Stimulated activated effector memory CD8-positive, alpha-beta T cell treated with anti-CD3 and anti-CD28 coated beads, Interleukin-12 subunit alpha, Interleukin-12 subunit beta, amount 100 ng/mL, for 72 hours (primary cell): ENCODE results near the gene PCDHB12.
"Not testable (repeated sequence)": the region's sequence is repeated elsewhere in the genome, so short reads cannot be mapped to it uniquely, and the experiment has no call there.

Experiments
- ATAC-seq: fragments of 150-1000 bp; cut with Tn5 transposase; 2 replicates; pipeline ENCODE4 v1.10.0; 2021
- DNase-seq, 2 donors: peaks; one replicate each; pipeline ENCODE4 v3.0.0; 2021 to 2022; ENCODE audit warnings: low spot score in 2 of 2
- H3K27ac Mint-ChIP-seq: one replicate; pipeline ENCODE4 v1.8.0; 2022; ENCODE audit warnings: mild to moderate bottlenecking, mixed read lengths
- H3K36me3 Mint-ChIP-seq: one replicate; pipeline ENCODE4 v1.8.0; 2022; ENCODE audit warnings: mild to moderate bottlenecking, mixed read lengths
- H3K4me1 Mint-ChIP-seq: one replicate; pipeline ENCODE4 v1.8.0; 2022; ENCODE audit warnings: mixed read lengths
- H3K4me3 Mint-ChIP-seq: one replicate; pipeline ENCODE4 v1.8.0; 2022; ENCODE audit warnings: mild to moderate bottlenecking, mixed read lengths
- H3K9me3 Mint-ChIP-seq: one replicate; pipeline ENCODE4 v1.8.0; 2022; ENCODE audit warnings: mixed read lengths

PCDHB12 gene

GRCh38 chr5:141194332-141194731 is 14.2 kb upstream of the PCDHB12 start:
- not testable (repeated sequence) for H3K4me3 Mint-ChIP-seq, H3K36me3 Mint-ChIP-seq, ATAC-seq, DNase-seq, H3K4me1 Mint-ChIP-seq, H3K27ac Mint-ChIP-seq
- peaks cover 14% of the 10 kb centered on the region for H3K9me3 Mint-ChIP-seq

GRCh38 chr5:141196363-141196762 is 12.2 kb upstream of the PCDHB12 start:
- Mint-ChIP-seq H3K4me3 (no peak overlapping the region), H3K9me3 (peaks cover 14% of the 10 kb centered on the region), H3K4me1 (no peaks in the 10 kb centered on the region), H3K36me3 (no peaks in the 10 kb centered on the region), H3K27ac (no peak overlapping the region)
- DNase-seq (no peak), ATAC-seq (no peak)

DNA sequence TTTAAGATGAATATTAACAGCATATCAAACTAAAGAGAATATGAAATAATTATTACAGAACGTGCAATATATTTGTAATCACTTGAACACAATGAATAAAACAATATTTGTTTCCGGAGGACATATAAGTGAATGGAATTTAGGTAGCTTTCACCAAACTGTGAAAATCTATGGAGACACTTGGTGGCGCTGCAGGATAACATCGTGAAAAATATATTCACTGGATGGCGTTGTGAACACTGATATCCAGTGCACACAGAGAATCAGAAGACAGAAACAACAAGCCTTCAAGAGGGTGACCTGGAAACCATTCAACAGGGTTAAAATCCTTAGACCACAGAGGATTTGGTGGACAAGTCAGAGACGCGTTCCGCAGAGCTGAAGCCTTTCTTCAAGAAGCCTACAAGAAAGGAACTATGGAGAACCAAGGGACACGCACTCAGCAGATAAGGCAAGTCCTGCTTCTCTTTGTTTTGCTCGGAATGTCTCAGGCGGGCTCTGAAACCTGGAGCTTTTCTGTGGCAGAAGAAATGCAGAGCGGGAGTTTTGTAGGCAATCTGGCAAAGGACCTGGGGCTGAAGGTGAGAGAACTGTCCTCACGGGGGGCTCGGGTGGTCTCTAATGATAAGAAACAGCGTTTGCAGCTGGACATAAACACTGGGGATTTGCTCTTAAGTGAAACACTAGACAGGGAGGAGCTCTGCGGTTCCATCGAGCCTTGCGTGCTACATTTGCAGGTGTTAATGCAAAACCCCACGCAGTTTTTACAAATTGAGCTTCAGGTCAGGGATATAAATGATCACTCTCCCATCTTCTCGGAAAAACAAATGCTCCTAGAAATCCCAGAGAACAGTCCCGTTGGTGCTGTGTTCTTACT is 8.9 kb upstream of the PCDHB12 start, which contains the start of gene PCDHB11:
PCDHB11 (plus strand) TSS at position 269 of the 877 bp plus-strand sequence; CDS start at position 417, 148 bp downstream.
- no peak within 1 kb of the TSS for H3K4me3 Mint-ChIP-seq
- ATAC-seq (no peak), DNase-seq (no peak)
- no peak within 1 kb of the TSS for H3K27ac Mint-ChIP-seq
- no peaks in the 10 kb centered on the region for H3K4me1 Mint-ChIP-seq
- H3K9me3 Mint-ChIP-seq, result peaks cover 14% of the 10 kb centered on the region
- no peaks in the 10 kb centered on the region for H3K36me3 Mint-ChIP-seq

GRCh38 chr5:141201126-141201525 is 7.4 kb upstream of the PCDHB12 start:
- peaks cover 11% of the 10 kb centered on the region for H3K9me3 Mint-ChIP-seq
- not testable (repeated sequence) for H3K27ac Mint-ChIP-seq, DNase-seq, ATAC-seq, H3K36me3 Mint-ChIP-seq, H3K4me3 Mint-ChIP-seq, H3K4me1 Mint-ChIP-seq

GRCh38 chr5:141201646-141202045 is 6.9 kb upstream of the PCDHB12 start:
- H3K36me3 Mint-ChIP-seq, H3K27ac Mint-ChIP-seq, H3K9me3 Mint-ChIP-seq, H3K4me1 Mint-ChIP-seq, ATAC-seq, H3K4me3 Mint-ChIP-seq, DNase-seq: not testable (repeated sequence)

GRCh38 chr5:141210281-141210680 is 1.8 kb downstream of the PCDHB12 start:
- not testable (repeated sequence) for ATAC-seq, H3K4me3 Mint-ChIP-seq, DNase-seq, H3K4me1 Mint-ChIP-seq, H3K27ac Mint-ChIP-seq, H3K9me3 Mint-ChIP-seq, H3K36me3 Mint-ChIP-seq

DNA sequence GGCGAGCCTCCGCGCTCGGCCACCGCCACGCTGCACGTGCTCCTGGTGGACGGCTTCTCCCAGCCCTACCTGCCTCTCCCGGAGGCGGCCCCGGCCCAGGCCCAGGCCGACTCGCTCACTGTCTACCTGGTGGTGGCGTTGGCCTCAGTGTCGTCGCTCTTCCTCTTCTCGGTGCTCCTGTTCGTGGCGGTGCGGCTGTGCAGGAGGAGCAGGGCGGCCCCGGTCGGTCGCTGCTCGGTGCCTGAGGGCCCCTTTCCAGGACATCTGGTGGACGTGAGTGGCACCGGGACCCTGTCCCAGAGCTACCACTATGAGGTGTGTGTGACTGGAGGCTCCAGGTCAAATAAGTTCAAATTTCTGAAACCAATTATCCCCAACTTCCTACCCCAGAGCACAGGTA is 2.3 kb downstream of the PCDHB12 start:
- not testable (repeated sequence) for DNase-seq, H3K4me1 Mint-ChIP-seq, H3K4me3 Mint-ChIP-seq, ATAC-seq, H3K27ac Mint-ChIP-seq, H3K36me3 Mint-ChIP-seq, H3K9me3 Mint-ChIP-seq

- DNase-seq, ATAC-seq, H3K27ac Mint-ChIP-seq, H3K36me3 Mint-ChIP-seq, H3K4me1 Mint-ChIP-seq, H3K9me3 Mint-ChIP-seq, H3K4me3 Mint-ChIP-seq: not testable (repeated sequence)
Observed at GRCh38 chr5:141213656-141214339, 5.3 kb downstream of the PCDHB12 start, which contains the start of gene PCDHB13. TSS of gene PCDHB13 (plus strand) at chr5:141213919. CDS start at chr5:141214124, 205 bp downstream.

DNA sequence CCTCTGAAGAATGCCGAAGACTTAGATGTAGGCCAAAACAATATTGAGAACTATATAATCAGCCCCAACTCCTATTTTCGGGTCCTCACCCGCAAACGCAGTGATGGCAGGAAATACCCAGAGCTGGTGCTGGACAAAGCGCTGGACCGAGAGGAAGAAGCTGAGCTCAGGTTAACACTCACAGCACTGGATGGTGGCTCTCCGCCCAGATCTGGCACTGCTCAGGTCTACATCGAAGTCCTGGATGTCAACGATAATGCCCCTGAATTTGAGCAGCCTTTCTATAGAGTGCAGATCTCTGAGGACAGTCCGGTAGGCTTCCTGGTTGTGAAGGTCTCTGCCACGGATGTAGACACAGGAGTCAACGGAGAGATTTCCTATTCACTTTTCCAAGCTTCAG is 6.1 kb downstream of the PCDHB12 start:
- not testable (repeated sequence) for H3K9me3 Mint-ChIP-seq, H3K36me3 Mint-ChIP-seq, H3K4me3 Mint-ChIP-seq, H3K27ac Mint-ChIP-seq, H3K4me1 Mint-ChIP-seq, ATAC-seq, DNase-seq

DNA sequence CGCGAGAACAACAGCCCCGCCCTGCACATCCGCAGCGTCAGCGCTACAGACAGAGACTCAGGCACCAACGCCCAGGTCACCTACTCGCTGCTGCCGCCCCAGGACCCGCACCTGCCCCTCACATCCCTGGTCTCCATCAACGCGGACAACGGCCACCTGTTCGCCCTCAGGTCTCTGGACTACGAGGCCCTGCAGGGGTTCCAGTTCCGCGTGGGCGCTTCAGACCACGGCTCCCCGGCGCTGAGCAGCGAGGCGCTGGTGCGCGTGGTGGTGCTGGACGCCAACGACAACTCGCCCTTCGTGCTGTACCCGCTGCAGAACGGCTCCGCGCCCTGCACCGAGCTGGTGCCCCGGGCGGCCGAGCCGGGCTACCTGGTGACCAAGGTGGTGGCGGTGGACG is 7.0 kb downstream of the PCDHB12 start:
- not testable (repeated sequence) for H3K4me1 Mint-ChIP-seq, H3K36me3 Mint-ChIP-seq, H3K27ac Mint-ChIP-seq, H3K9me3 Mint-ChIP-seq, DNase-seq, ATAC-seq, H3K4me3 Mint-ChIP-seq

GRCh38 chr5:141216035-141216434 is 7.5 kb downstream of the PCDHB12 start:
- ATAC-seq, H3K9me3 Mint-ChIP-seq, H3K4me3 Mint-ChIP-seq, H3K36me3 Mint-ChIP-seq, H3K4me1 Mint-ChIP-seq, DNase-seq, H3K27ac Mint-ChIP-seq: not testable (repeated sequence)

- H3K4me3 Mint-ChIP-seq, result no peak within 1 kb of the TSS
- no peak for DNase-seq
Observed at GRCh38 chr5:141223112-141223783, 14.7 kb downstream of the PCDHB12 start, which contains the start of gene PCDHB14. TSS of gene PCDHB14 (plus strand) at chr5:141223343. CDS start at chr5:141223506, 163 bp downstream.

GRCh38 chr5:141224844-141225243 is 16.3 kb downstream of the PCDHB12 start:
- H3K4me3 Mint-ChIP-seq, ATAC-seq, H3K9me3 Mint-ChIP-seq: not testable (repeated sequence)

More at GRCh38 chr5:141223112-141223783, 14.7 kb downstream of the PCDHB12 start, which contains the start of gene PCDHB14:
- H3K36me3 Mint-ChIP-seq, result no peaks in the 10 kb centered on the region
- no peak for ATAC-seq
- no peak within 1 kb of the TSS for H3K27ac Mint-ChIP-seq
- peaks cover 2% of the 10 kb centered on the region for H3K9me3 Mint-ChIP-seq
- H3K4me1 Mint-ChIP-seq, result no peaks in the 10 kb centered on the region

DNA sequence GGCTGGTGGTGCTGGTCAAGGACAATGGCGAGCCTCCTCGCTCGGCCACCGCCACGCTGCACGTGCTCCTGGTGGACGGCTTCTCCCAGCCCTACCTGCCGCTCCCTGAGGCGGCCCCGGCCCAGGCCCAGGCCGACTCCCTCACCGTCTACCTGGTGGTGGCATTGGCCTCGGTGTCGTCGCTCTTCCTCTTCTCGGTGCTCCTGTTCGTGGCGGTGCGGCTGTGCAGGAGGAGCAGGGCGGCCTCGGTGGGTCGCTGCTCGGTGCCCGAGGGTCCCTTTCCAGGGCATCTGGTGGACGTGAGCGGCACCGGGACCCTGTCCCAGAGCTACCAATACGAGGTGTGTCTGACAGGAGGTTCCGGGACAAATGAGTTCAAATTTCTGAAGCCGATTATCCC is 16.9 kb downstream of the PCDHB12 start:
- not testable (repeated sequence) for H3K27ac Mint-ChIP-seq, H3K4me1 Mint-ChIP-seq, ATAC-seq, H3K9me3 Mint-ChIP-seq, H3K36me3 Mint-ChIP-seq, H3K4me3 Mint-ChIP-seq, DNase-seq

More at GRCh38 chr5:141224844-141225243, 16.3 kb downstream of the PCDHB12 start:
- not testable (repeated sequence) for H3K27ac Mint-ChIP-seq, H3K36me3 Mint-ChIP-seq, DNase-seq, H3K4me1 Mint-ChIP-seq

GRCh38 chr5:141234109-141234667 is 25.7 kb downstream of the PCDHB12 start:
- no peaks in the 10 kb centered on the region for H3K4me1 Mint-ChIP-seq
- no peak overlapping the region for H3K4me3 Mint-ChIP-seq
- peaks cover 16% of the 10 kb centered on the region for H3K9me3 Mint-ChIP-seq
- DNase-seq (no peak), ATAC-seq (no peak)
- no peaks in the 10 kb centered on the region for H3K36me3 Mint-ChIP-seq
- H3K27ac Mint-ChIP-seq, result no peak overlapping the region
